CD4-positive, alpha-beta memory T cell (primary cell): ENCODE data around the gene GNAI2. TPM values are rescaled to one million over a fixed set of nuclear protein-coding genes. Genes with fewer than 3 reads are reported as not detected.

Experiments used
- CTCF ChIA-PET: fragments of 350-600 bp; sonication (Branson Sonifier 250); formaldehyde crosslinking; loops from one replicate; lab custom pipeline; 2021; ENCODE audit warnings: inconsistent platforms; ENCODE audit not compliant: partially characterized antibody; lab: Charles Lee
- POLR2A ChIA-PET: fragments of 350-600 bp; sonication (Branson Sonifier 250); formaldehyde crosslinking; loops from one replicate; lab custom pipeline; 2021; ENCODE audit not compliant: partially characterized antibody; lab: Charles Lee
- DNase-seq, 5 donors: peaks; one replicate each; pipeline versions ENCODE4 v3.0.0 to v3.0.0-alpha.2; 2020 to 2022; ENCODE audit warnings: mixed read lengths in 1 of 5
- H3K27ac ChIP-seq: one replicate; pipeline ENCODE4 v1.7.0; 2013; ENCODE audit warnings: low read depth, low read length
- H3K27me3 ChIP-seq: 2 replicates; pipeline ENCODE4 v1.7.0; 2013; ENCODE audit warnings: mild to moderate bottlenecking, low read length, moderate library complexity; ENCODE audit not compliant: insufficient read depth
- H3K36me3 ChIP-seq: 2 replicates; pipeline ENCODE4 v1.7.0; 2013; ENCODE audit warnings: mild to moderate bottlenecking, low read length, moderate library complexity; ENCODE audit not compliant: insufficient read depth
- H3K4me1 ChIP-seq: 2 replicates; pipeline ENCODE4 v1.7.0; 2013; ENCODE audit warnings: mild to moderate bottlenecking, low read length, moderate library complexity; ENCODE audit not compliant: insufficient read depth
- H3K4me3 ChIP-seq, 2 donors: one replicate each; pipeline ENCODE4 v1.7.0; 2013; ENCODE audit warnings: low read length in 2 of 2, mild to moderate bottlenecking in 1 of 2
- H3K9me3 ChIP-seq, 2 donors: one replicate each; pipeline ENCODE4 v1.7.0; 2013; ENCODE audit warnings: low read length in 2 of 2, control low read depth in 1 of 2; ENCODE audit not compliant: control insufficient read depth in 1 of 2
- H3K27ac Mint-ChIP-seq, 7 donors: one replicate each; pipeline ENCODE4 v1.8.0; 2020 to 2021; ENCODE audit warnings: mixed read lengths in 7 of 7, mild to moderate bottlenecking in 6 of 7, inconsistent platforms in 3 of 7, moderate library complexity in 3 of 7
- H3K27me3 Mint-ChIP-seq, 2 donors: one replicate each; pipeline ENCODE4 v1.8.0; 2020 to 2021; ENCODE audit warnings: mixed read lengths in 2 of 2
- H3K36me3 Mint-ChIP-seq, 2 donors: one replicate each; pipeline ENCODE4 v1.8.0; 2020 to 2021; ENCODE audit warnings: mixed read lengths in 2 of 2, inconsistent platforms in 1 of 2, mild to moderate bottlenecking in 1 of 2
- H3K4me1 Mint-ChIP-seq, 4 donors: one replicate each; pipeline ENCODE4 v1.8.0; 2020 to 2021; ENCODE audit warnings: mixed read lengths in 4 of 4, mild to moderate bottlenecking in 1 of 4
- H3K4me3 Mint-ChIP-seq, 8 donors: one replicate each; pipeline ENCODE4 v1.8.0; 2020 to 2021; ENCODE audit warnings: mixed read lengths in 8 of 8, mild to moderate bottlenecking in 7 of 8, moderate library complexity in 6 of 8, inconsistent platforms in 3 of 8
- H3K9me3 Mint-ChIP-seq, 8 donors: one replicate each; pipeline ENCODE4 v1.8.0; 2020 to 2021; ENCODE audit warnings: mixed read lengths in 8 of 8, mild to moderate bottlenecking in 5 of 8, inconsistent platforms in 3 of 8, moderate library complexity in 1 of 8
- intact Hi-C: fragments of 100-400 bp; cut with micrococcal nuclease; formaldehyde crosslinking; loops from one replicate; pipeline ENCODE4 v1.15.1; 2023
- polyA plus RNA-seq, 2 donors: library from polyadenylated mRNA; unstranded; fragments of 300-500 nt; fragmentation: Illumina TruSeq; gene quantifications; one replicate each; pipeline ENCODE4 v1.2.3, GENCODE V29; 2021
- total RNA-seq, 2 experiments: library from RNA; stranded (reverse); gene quantifications; one replicate each; pipeline ENCODE4 v1.2.3, GENCODE V29; 2021

GNAI2 gene
- total and polyA plus RNA-seq, 4 experiments from 2014 or later = 292 to 615 (median 416) TPM

DNA sequence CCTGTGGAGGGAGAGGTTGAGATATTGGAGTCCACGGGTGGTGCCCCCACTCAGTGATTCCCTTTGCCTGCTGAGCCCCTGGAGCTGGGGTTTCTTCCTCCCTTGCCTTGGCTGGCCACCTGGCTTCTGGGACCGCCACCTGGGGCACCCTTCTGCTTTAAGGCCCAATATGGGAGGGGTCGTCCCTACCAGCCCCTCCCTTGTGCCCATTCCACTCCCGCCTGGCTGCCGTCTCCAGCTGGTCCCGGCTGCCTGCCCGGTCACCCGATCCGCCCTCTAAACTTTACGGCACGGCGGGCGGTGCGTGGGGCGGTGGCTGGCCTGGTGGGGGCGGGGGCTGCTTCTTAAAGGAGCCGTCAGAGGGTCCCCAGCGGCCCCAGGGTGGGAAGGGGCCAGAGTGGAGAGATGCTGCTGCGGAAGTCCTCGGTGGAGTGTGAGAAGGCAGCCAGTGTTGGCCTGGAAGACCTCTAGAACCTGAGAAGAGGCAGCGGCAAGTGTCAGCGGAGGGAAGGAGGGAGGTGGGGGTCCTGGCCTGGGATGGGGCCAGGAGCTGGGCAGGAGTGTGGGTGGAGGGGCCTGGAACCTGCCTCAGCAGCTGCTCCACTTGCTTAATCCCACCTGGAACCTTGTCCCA, 31.4 kb downstream of the GNAI2 start:
- no peaks in the 10 kb centered on the region for H3K27me3 ChIP-seq
- DNase-seq = peak in 1 of 5 donors; percentile 27
- Mint-ChIP-seq H3K27ac (no peak overlapping the region), H3K27me3 (peaks cover 0 to 6% of the 10 kb centered on the region in 2 donors), H3K4me1 (peaks cover 0 to 4% (median 0%) of the 10 kb centered on the region in 4 donors), H3K9me3 (peaks cover 0 to 2% (median 0%) of the 10 kb centered on the region in 8 donors), H3K4me3 (no peak overlapping the region), H3K36me3 (no peaks in the 10 kb centered on the region)
- no peaks in the 10 kb centered on the region for H3K4me1 ChIP-seq
- no peak overlapping the region for H3K4me3 ChIP-seq
- H3K27ac ChIP-seq = no peak overlapping the region
- intact Hi-C loops = no loop called here
- no peaks in the 10 kb centered on the region for H3K9me3 ChIP-seq
- POLR2A ChIA-PET = interaction anchor here (0.9 kb wide), 1 partner anchor 73 kb away, joined by 3 read pairs; no protein-coding TSS in a partner anchor
- no peaks in the 10 kb centered on the region for H3K36me3 ChIP-seq
- CTCF ChIA-PET = interaction anchor here (0.7 to 1.7 kb wide), 5 partner anchors 9 to 73 kb away, joined by 3 to 8 read pairs (median 3); no protein-coding TSS in a partner anchor

DNA sequence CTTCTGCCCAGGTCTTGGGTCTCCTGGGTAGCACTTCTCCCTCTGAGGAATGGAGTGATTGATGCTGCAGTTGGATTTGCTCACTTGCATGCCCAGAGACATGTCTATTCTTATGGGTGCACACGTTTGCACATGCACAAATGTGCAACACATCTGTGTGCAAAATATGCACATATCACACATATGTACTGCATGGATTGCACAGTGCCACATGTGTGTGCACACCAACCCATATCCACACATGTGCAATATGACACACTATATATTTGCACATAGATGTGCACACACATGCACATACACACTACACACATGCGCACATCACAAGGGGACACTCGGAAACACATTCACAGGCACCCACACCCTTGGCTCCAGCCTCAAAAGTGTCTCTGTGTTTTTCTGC, 32.3 kb downstream of the GNAI2 start:
- no peak for DNase-seq
- H3K4me1 Mint-ChIP-seq = peaks cover 3 to 9% (median 5%) of the 10 kb centered on the region in 4 donors
- no peak overlapping the region for H3K4me3 Mint-ChIP-seq
- peaks cover 2 to 12% of the 10 kb centered on the region in 2 donors for H3K27me3 Mint-ChIP-seq
- ChIA-PET POLR2A (interaction anchor here (0.9 kb wide), 1 partner anchor 74 kb away, joined by 3 read pairs; no protein-coding TSS in a partner anchor), CTCF (no interaction called here)
- Histone ChIP-seq H3K36me3 (no peaks in the 10 kb centered on the region), H3K4me1 (peaks cover 4% of the 10 kb centered on the region), H3K27ac (no peak overlapping the region), H3K9me3 (no peaks in the 10 kb centered on the region), H3K27me3 (peaks cover under 1% of the 10 kb centered on the region), H3K4me3 (no peak overlapping the region)
- H3K36me3 Mint-ChIP-seq = no peaks in the 10 kb centered on the region
- intact Hi-C loops = no loop called here
- peak overlapping the region in 1 of 7 donors; percentile 28 for H3K27ac Mint-ChIP-seq
- no peaks in the 10 kb centered on the region for H3K9me3 Mint-ChIP-seq

DNA sequence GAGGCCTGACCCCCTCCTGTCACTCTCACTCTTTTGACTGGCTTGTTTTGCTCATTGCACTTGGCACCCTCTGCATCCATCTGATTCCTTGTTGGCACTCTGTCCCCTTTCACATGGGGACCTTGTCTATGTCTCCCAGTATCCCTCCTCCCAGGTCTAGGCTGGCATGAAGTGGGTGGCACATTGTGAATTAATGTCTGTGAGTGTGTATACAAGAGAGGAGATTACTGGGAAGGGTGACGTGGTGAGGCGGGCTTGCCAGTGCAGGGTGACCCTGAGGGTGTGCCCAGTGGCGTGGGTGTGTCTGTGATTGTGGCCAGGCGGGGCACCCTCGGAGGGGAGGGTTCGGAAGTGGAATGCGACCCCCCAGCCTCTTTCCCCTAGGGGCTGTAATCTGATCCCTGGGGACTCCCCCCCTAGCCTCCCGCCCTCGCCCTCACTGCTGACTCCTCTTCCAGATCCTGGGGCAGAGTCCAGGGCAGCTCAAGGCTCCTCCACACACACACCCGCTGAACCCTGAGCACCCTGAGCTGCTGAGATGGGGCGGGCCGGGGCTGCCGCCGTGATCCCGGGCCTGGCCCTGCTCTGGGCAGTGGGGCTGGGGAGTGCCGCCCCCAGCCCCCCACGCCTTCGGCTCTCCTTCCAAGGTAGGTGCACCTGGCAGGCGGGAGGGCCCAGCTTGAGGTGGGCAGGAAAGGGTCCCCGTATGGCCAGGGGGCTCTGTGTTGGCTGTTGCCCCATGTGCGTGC, 32.9 kb downstream of the GNAI2 start, which contains the start of gene SEMA3B:
SEMA3B (plus strand) TSS at position 445 of the 749 bp plus-strand sequence; CDS start at position 539, 94 bp downstream.
- Mint-ChIP-seq H3K9me3 (no peaks in the 10 kb centered on the region), H3K27me3 (peaks cover 2 to 12% of the 10 kb centered on the region in 2 donors), H3K27ac (peak within 1 kb of the TSS in 2 of 7 donors; percentile 28 to 84), H3K36me3 (no peaks in the 10 kb centered on the region), H3K4me1 (peaks cover 3 to 14% (median 5%) of the 10 kb centered on the region in 4 donors), H3K4me3 (no peak within 1 kb of the TSS)
- peak in 1 of 5 donors; percentile 14 for DNase-seq
- H3K36me3 ChIP-seq = no peaks in the 10 kb centered on the region
- ChIA-PET POLR2A (no interaction called here), CTCF (interaction anchor here (1.3 to 7.1 kb wide), 3 partner anchors 43 to 77 kb away, joined by 5 to 36 read pairs (median 10); no protein-coding TSS in a partner anchor)
- peaks cover 8% of the 10 kb centered on the region for H3K4me1 ChIP-seq
- peaks cover 7% of the 10 kb centered on the region for H3K27me3 ChIP-seq
- H3K27ac ChIP-seq = no peak within 1 kb of the TSS
- intact Hi-C loops = no loop called here
- H3K9me3 ChIP-seq = no peaks in the 10 kb centered on the region
- no peak within 1 kb of the TSS for H3K4me3 ChIP-seq

DNA sequence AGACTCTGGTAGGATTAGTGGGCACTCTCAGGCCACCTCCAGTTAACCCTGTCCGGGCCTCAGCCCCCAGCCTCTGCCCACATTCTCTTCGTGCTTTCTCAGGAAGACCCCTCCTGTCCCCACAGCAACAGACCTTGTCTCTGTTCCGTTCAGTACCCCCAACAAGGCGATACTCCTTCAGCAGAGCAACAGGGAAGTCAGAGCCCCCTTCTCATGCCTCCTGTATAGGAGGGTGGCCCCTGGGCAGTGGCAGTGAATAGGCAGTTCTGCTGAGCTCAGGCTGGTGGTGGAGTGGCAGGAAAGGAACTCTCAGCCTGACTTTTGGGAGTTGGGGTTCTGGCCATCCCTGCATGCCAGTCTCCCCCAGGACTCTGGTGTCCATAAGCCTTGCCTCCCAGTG, 33.5 kb downstream of the GNAI2 start:
- Histone ChIP-seq H3K9me3 (no peaks in the 10 kb centered on the region), H3K36me3 (no peaks in the 10 kb centered on the region), H3K27me3 (peaks cover 13% of the 10 kb centered on the region), H3K4me1 (peaks cover 14% of the 10 kb centered on the region), H3K4me3 (no peak overlapping the region), H3K27ac (no peak overlapping the region)
- peaks cover 7 to 17% of the 10 kb centered on the region in 2 donors for H3K27me3 Mint-ChIP-seq
- POLR2A ChIA-PET = no interaction called here
- peaks cover 8 to 20% (median 11%) of the 10 kb centered on the region in 4 donors for H3K4me1 Mint-ChIP-seq
- H3K9me3 Mint-ChIP-seq = no peaks in the 10 kb centered on the region
- H3K36me3 Mint-ChIP-seq = no peaks in the 10 kb centered on the region
- no peak overlapping the region for H3K4me3 Mint-ChIP-seq
- no peak for DNase-seq
- CTCF ChIA-PET = interaction anchor here (1.3 to 7.1 kb wide), 3 partner anchors 43 to 77 kb away, joined by 5 to 36 read pairs (median 10); no protein-coding TSS in a partner anchor
- no peak overlapping the region for H3K27ac Mint-ChIP-seq
- intact Hi-C loops = no loop called here

DNA sequence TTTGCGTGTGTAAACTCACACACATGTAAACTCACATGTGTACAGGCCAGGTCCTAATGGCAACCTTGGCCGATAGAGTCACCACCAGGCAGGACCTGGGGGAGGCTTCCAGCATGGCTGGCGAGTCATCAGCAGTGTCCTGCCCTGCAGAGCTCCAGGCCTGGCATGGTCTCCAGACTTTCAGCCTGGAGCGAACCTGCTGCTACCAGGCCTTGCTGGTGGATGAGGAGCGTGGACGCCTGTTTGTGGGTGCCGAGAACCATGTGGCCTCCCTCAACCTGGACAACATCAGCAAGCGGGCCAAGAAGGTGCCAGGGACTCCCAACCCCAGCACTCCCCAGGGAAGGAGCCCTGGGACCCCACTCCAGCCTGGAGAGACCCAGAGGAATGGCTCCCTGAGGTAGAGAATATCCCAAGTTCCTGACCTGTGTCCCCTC, 34.0 kb downstream of the GNAI2 start:
- peaks cover 9 to 25% (median 14%) of the 10 kb centered on the region in 4 donors for H3K4me1 Mint-ChIP-seq
- peaks cover 10 to 20% of the 10 kb centered on the region in 2 donors for H3K27me3 Mint-ChIP-seq
- Histone ChIP-seq H3K4me3 (no peak overlapping the region), H3K27ac (no peak overlapping the region), H3K36me3 (no peaks in the 10 kb centered on the region), H3K27me3 (peaks cover 18% of the 10 kb centered on the region), H3K9me3 (no peaks in the 10 kb centered on the region), H3K4me1 (peaks cover 20% of the 10 kb centered on the region)
- H3K9me3 Mint-ChIP-seq = no peaks in the 10 kb centered on the region
- no peaks in the 10 kb centered on the region for H3K36me3 Mint-ChIP-seq
- DNase-seq = no peak
- intact Hi-C loops = no loop called here
- no peak overlapping the region for H3K4me3 Mint-ChIP-seq
- peak overlapping the region in 1 of 7 donors; percentile 76 for H3K27ac Mint-ChIP-seq
- POLR2A ChIA-PET = no interaction called here
- CTCF ChIA-PET = interaction anchor here (1.3 to 7.1 kb wide), 3 partner anchors 44 to 78 kb away, joined by 5 to 36 read pairs (median 10); no protein-coding TSS in a partner anchor

DNA sequence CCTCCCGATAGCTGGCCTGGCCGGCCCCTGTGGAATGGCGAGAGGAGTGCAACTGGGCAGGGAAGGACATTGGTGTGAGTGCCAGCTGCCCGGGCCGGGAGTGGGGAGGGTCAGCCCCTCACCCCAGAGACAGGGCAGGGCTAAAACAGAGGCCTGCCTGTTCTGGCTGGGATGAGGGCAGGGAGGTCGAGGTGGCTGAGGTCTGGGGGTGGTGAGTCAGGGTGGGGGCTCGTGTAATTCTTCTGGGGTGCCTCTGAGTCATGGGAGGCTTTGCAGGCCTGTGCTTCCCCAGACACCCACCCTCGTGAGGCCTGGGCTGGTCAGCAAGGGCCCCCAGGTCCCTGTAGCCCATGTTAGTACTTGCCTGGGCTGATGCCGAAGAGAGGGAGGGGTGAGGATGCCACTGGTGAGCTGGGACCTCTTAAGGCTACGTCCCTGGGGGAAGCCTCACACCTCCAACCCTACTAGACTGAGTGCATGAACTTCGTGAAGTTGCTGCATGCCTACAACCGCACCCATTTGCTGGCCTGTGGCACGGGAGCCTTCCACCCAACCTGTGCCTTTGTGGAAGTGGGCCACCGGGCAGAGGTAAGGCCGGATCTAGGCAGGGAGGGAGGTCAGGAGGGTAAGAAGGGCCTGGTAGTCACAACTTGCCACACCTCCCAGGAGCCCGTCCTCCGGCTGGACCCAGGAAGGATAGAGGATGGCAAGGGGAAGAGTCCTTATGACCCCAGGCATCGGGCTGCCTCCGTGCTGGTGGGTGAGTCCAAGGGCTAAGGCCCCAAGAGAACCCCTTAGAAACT, 34.6 kb downstream of the GNAI2 start:
- H3K4me1 ChIP-seq = peaks cover 26% of the 10 kb centered on the region
- no peaks in the 10 kb centered on the region for H3K9me3 Mint-ChIP-seq
- POLR2A ChIA-PET = no interaction called here
- peak in 1 of 5 donors; percentile 38 for DNase-seq
- H3K36me3 Mint-ChIP-seq = no peaks in the 10 kb centered on the region
- H3K4me3 Mint-ChIP-seq = peak overlapping the region in 1 of 8 donors; percentile 7
- H3K36me3 ChIP-seq = no peaks in the 10 kb centered on the region
- intact Hi-C loops = no loop called here
- H3K27ac Mint-ChIP-seq = peak overlapping the region in 2 of 7 donors; percentile 54 to 76
- no peak overlapping the region for H3K27ac ChIP-seq
- no peak overlapping the region for H3K4me3 ChIP-seq
- peaks cover 14 to 23% of the 10 kb centered on the region in 2 donors for H3K27me3 Mint-ChIP-seq
- H3K4me1 Mint-ChIP-seq = peaks cover 12 to 32% (median 19%) of the 10 kb centered on the region in 4 donors
- CTCF ChIA-PET = interaction anchor here (0.7 to 7.1 kb wide), 4 partner anchors 24 to 76 kb away, joined by 3 to 40 read pairs (median 23); no protein-coding TSS in a partner anchor
- H3K27me3 ChIP-seq = peaks cover 24% of the 10 kb centered on the region
- H3K9me3 ChIP-seq = no peaks in the 10 kb centered on the region
